Ovary (tissue), 3 donors: ENCODE measurements around the gene GDF11.

Source experiments
- EP300 ChIP-seq: sonication (generic); formaldehyde crosslinking; IDR thresholded peaks from one replicate; pipeline ENCODE4 v1.6.1; 2017; ENCODE audit warnings: antibody characterized with exemption
- TF ChIP-seq, protein P1 (sequence below), 3 donors: fragments of 450-650 bp in 2 of 3; fragments of 200-600 bp in 1 of 3; IDR thresholded peaks; one replicate each; pipeline versions ENCODE4 v1.5.1 to v1.8.0; 2016 to 2022; ENCODE audit warnings: antibody characterized with exemption in 3 of 3, mild to moderate bottlenecking in 1 of 3
- donor health status: DM: no; HTN: no; CAD: no.

DNA sequence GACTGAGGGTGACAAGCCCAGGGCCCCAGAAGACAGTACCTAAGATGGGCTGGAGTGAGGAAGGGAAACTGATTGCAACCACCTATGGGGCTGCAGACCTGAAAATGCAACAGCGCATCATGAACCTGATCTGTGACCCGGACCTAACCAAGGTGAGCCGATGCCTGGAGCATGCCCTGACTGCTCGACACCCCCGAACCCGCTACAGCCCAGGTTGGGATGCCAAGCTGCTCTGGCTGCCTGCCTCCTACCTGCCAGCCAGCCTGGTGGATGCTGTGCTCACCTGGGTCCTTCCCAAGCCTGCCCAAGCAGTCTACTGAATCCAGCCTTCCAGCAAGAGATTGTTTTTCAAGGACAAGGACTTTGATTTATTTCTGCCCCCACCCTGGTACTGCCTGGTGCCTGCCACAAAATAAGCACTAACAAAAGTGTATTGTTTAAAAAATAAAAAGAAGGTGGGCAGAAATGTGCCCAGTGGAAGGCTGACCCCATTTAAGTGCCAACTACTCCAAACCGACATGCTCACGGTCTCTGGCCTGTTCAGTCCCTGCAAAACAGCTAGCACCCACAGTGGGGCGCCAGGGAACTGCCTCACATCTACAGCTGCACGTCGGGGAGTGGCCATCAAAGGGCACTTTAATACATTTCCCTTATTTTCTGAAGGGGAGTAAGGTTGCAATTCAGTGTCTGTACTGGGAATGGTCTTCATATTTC lies 18.5 kb upstream of the GDF11 start:
- no peak for TF ChIP-seq EP300
- TF ChIP-seq, protein P1, sequence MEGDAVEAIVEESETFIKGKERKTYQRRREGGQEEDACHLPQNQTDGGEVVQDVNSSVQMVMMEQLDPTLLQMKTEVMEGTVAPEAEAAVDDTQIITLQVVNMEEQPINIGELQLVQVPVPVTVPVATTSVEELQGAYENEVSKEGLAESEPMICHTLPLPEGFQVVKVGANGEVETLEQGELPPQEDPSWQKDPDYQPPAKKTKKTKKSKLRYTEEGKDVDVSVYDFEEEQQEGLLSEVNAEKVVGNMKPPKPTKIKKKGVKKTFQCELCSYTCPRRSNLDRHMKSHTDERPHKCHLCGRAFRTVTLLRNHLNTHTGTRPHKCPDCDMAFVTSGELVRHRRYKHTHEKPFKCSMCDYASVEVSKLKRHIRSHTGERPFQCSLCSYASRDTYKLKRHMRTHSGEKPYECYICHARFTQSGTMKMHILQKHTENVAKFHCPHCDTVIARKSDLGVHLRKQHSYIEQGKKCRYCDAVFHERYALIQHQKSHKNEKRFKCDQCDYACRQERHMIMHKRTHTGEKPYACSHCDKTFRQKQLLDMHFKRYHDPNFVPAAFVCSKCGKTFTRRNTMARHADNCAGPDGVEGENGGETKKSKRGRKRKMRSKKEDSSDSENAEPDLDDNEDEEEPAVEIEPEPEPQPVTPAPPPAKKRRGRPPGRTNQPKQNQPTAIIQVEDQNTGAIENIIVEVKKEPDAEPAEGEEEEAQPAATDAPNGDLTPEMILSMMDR (IDR thresholded peaks at IDR 0.05), result peak; percentile 6 to 31 (median 14)
